Measurements from ENCODE around the gene DPH1.

DNA sequence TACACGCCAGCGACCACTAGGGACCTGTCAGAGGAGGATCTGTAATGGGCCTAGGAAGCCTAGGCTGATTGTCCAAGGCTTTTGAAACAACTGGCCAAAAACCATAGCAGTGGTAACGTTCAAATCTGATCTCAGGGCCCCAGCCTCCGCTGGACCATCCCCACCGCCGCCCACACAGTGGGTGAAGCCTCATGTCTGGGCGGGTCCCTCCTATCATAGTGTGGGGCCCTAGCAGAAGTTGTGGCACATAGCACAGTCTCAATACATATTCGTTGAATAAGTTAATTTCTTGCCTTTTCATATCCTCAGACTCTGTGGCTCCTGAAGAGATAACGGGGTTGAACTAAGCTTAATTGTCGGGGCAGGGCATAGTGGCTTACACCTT is 818 bp downstream of the DPH1 start:
- TF ChIP-seq POLR2A (IDR thresholded peaks at IDR 0.05; ENCODE audit: low read length) (no peak), GATA1 (IDR thresholded peaks at IDR 0.05; ENCODE audit: low read depth, low read length) (no peak)

Measured in erythroblast (primary cell).